HT1080 (cell line): ENCODE measurements around the gene RPL10. TPM values are rescaled to one million over a fixed set of nuclear protein-coding genes. Genes with fewer than 3 reads are reported as not detected.
A peak's percentile ranks its signal among the peaks of the same experiment; 100 is the strongest.
"Not testable (repeated sequence)": the region's sequence is repeated elsewhere in the genome, so short reads cannot be mapped to it uniquely, and the experiment has no call there.

ENCODE experiments used
- DNase-seq: peaks from one replicate; pipeline ENCODE4 v3.0.0-alpha.2; 2015; ENCODE audit warnings: low read depth
- total RNA-seq: library from RNA; depleted of rRNA; stranded (reverse); fragments of >200 nt; shearing (Covaris generic); gene quantifications from 2 replicates; pipeline ENCODE4 v1.2.3, GENCODE V29; 2014

Gene RPL10
- total RNA-seq, 1 experiment from 2014 or later = 3,228 TPM

DNA sequence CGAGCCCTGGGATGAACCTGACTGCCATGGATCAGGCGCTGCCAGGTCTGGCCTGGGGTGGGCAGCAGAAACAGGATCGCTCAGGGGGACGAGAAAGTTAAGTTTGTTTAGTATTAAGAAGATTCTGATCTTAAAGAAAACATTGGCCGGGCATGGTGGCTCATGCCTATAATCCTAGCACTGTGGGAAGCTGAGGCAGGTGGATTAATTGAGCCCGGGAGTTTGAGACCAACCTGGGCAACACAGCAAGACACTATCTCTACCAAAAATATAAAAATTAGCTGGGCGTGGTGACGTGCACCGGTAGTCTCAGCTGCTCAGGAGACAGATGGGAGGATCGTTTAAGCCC is 23.0 kb upstream of the RPL10 start:
- no peak for DNase-seq

DNA sequence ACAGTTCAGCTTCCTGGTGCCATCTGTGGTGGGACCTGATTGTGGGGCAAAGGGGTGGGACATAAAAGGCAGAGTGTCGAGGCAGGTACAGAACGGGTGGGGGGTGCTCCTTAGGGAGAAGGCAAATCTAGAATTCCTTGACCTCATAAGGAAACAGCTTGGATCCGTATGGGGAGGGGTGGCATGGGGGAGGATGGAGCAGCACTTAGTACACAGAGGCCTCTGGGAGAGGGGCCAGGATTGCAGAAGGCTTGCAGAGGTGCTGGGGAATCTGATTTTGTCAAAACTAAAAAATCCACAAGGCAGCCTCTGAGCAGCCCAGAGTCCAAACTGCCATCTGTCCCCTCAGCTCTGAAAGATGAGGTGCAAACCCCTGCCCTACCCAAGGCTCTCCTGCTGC is 21.4 kb upstream of the RPL10 start:
- no peak for DNase-seq

DNA sequence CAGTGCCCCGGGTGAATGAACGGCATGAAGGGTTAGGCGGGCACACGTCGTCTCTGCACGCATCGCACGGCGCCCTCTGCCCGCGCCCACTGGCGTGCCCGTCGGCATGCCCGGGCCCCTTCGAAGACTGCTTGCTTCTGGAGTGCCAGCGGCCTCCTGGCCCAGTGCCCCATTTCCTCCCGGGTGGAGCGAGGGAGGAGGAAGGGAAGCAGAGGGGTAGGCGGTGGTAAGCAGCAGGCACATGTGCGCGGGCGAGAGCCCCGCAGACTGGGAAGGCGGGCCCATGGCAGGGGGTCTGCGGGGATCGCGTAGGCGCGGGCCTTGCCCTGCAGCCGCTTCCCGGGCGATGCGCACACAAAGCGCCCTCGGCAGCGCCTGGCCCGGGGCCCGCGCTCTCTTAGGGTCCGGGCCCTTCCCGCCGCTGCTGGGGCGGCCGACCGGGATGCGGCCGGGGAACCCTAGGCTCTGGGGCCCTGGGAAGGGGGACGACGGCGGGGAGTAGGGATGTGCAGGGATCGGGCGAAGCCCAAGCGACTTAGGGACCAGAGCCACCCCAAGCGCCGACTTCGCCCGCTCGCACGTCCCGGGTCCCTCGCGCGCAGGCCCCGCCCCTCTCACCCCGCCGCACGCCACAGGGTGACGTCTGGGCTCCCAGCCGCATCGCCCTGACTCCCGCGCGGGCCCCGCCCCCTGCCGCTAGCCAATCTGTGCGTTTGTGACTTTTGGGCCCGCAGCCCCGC is 19.9 kb upstream of the RPL10 start:
- peak; percentile 41 for DNase-seq

DNA sequence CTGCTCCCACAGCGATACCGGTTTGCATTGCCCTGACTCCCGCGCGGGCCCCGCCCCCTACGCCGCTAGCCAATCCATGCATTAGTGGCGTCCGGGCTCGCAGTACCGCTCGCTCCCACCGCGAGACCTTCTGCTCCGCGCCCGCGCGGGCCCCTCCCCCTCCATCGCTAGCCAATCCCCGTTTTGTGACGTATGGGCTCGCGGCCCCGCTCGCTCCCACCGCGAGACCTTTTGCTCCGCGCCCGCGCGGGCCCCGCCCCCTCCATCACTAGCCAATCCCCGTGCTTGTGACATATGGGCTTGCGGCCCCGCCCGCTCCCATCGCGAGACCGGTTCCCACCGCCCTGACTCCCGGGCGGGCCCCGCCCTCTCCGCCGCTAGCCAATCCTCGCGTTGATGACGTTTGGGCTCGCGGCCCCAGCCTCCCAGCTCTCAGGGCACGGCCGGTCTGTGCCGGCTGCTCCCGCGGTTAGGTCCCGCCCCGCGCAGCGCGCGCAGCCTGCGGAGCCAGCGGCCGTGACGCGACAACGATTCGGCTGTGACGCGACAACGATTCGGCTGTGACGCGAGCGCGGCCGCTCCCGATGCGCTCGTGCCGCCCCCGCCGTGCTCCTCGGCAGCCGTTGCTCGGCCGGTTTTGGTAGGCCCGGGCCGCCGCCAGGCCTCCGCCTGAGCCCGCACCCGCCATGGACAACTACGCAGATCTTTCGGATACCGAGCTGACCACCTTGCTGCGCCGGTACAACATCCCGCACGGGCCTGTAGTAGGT is 19.2 kb upstream of the RPL10 start, which contains the start of gene EMD:
EMD (plus strand) TSS at position 497 of the 770 bp plus-strand sequence; CDS start at position 687, 190 bp downstream.
- peak; percentile 97 for DNase-seq

DNA sequence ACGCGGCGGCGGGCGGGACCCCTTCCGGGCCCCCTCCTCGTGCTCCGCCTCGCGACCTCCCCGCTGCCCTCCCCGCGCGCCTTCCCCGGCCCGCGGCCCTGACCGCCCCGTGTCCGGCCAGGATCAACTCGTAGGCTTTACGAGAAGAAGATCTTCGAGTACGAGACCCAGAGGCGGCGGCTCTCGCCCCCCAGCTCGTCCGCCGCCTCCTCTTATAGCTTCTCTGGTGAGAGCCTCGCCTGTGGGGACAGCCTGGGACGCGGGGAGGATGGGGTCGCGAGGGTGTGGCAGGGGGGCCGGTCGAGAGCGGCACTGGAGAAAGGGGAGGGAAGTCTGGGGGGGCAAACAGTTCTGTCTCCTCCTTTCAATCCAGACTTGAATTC is 18.6 kb upstream of the RPL10 start:
- DNase-seq = no peak

DNA sequence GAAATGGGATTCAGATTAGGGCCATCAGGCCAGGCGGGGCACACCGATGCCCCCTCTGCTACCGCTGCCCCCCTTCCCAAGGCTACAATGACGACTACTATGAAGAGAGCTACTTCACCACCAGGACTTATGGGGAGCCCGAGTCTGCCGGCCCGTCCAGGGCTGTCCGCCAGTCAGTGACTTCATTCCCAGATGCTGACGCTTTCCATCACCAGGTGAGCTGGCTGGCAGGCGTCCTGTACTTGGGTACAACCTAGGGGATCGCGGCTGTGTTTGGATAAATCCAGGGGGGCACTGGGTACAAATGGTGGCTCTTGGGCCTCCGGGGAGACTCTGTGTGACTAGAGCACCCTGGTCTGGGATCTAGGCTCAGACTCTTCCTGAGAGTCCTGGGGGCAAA is 18.0 kb upstream of the RPL10 start:
- DNase-seq = no peak

DNA sequence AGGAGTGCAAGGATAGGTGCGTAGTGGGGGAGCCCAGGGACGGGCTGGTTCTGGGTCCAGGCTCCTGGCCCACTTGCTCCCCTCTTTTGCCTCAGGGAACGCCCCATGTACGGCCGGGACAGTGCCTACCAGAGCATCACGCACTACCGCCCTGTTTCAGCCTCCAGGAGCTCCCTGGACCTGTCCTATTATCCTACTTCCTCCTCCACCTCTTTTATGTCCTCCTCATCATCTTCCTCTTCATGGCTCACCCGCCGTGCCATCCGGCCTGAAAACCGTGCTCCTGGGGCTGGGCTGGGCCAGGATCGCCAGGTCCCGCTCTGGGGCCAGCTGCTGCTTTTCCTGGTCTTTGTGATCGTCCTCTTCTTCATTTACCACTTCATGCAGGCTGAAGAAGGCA is 17.4 kb upstream of the RPL10 start:
- no peak for DNase-seq

DNA sequence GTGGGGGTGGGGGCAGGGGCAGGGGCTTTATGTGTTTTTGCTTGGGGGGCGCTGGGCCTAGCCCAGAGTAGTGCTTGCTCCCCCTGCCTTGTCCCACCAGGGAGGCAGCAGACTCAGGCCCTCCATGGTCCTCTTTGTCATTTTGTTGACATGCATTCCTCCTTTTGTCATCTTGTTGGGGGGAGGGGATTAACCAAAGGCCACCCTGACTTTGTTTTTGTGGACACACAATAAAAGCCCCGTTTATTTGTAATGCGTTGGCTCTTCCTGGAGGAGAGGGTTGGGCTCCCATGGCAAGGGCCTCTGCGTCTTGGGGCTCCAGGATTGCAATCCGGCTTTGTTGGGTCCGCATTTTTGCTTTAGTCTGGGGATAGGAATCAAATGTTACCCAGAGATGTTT is 16.9 kb upstream of the RPL10 start:
- DNase-seq = no peak

DNA sequence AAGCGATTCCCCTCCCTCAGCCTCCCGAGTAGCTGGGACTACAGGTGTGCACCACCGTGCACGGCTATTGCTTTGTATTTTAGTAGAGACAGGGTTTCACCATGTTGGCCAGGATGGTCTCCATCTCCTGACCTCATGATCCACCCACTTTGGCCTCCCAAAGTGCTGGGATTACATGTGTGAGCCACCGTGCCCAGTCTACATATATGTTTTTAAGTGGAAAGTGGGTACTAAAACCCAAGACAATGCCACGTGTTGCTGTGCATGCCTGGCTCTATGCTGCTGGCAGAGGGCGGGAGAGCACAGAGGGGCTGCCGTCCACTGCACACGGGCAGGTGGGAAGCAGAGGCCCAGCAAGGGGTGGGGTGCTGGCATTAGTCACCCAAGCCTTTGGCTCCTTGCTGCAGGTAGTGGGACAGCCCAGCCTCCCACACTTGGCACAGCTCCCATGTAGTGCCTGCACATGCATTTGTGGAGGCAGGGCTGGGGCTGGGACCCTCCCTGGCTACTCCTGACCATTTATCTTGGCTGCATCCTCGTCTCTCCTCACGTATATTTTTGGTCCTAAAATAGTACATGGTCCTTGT is 15.6 kb upstream of the RPL10 start:
- no peak for DNase-seq

DNA sequence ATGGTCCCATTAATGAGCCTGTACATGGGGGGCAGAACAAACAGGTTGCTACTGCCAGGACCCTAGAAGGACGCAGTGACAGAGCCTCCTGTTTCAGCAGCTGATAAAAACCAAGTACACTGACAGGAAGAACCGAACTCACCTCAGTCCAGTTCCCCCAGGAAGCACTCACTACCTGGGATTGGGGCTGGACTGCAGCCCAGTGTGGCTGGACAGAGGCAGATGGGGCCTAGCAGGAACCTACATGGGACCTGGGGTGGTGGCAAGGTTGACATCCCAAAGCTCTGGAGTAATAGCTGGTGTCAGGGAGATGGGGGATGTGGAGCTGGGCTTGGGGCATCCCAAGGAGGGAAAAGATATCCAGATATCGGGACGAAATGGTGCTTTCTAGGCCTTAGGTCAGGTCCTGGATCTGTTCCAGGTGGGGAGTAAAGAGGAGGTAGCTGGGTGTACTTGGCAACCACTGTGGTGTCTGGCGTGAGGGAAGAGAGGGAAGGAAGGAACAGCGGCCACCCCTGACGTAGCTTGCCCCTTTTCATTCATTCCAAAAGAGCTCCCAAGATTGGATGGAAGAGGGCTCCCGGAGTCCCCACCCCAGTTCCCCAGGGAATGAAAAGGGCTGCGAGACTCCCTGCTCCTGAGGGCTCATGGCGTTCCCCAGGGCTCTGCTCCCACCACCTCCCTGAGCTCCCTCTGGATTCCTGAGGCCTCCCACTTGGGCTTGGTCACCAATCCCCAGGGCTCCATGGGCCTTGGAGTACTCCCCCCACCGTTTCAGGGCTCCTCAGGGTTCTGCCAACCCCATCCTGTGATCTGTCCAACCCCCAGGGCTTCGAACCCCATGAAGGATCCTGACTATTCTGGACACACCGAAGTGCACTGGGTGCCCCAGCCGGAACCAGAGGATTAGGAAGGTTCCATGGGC is 14.6 kb upstream of the RPL10 start:
- DNase-seq = no peak

DNA sequence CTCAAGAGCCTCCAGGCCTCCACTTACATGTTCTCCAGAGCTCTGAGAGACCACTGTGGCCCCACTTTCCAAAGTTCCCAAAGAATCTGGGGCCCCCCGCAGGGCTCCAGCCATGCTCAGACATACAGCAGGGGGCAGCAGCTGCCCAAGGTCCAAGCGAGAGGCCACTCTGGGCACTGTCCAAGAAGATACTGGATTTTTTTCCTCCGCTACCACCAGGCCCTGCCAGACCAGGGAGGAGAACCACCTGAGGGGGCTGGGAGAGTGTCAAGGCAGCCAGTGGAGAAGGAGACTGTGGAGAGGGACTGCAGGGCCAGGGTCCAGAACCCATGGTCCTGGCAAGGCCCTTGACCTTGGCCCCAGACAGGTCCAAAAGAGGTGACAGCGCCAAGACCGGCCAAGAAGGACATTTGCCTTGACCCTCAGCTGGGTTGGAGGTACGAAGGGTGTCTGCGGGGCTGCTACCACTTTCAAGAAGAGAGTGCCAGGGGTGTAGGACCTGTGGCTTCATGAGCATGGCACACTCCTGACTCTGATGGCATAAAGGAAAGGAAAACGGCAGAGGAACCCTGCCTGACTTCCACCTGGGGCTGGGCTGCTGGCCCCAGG is 13.8 kb upstream of the RPL10 start:
- DNase-seq = no peak

DNA sequence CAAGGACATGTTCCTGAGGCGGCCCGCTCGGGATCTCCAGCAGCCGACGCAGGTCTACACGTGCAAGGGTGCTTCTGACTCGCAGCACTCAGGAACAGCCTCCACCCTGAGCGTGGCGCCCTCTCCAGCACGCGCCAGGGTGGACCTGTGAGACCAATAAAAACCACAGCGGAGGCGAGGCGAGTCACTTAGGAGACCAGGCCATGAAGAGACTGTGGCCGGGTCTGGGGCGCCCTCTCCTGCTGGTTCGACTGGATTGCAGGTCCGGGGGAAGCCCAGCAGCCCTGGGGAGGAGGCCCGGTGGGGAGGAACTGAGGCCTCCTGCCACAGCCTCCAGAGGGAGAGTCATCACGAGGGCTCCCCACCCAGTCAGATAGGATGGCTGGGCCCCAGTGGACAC is 10.1 kb upstream of the RPL10 start:
- not testable (repeated sequence) for DNase-seq

DNA sequence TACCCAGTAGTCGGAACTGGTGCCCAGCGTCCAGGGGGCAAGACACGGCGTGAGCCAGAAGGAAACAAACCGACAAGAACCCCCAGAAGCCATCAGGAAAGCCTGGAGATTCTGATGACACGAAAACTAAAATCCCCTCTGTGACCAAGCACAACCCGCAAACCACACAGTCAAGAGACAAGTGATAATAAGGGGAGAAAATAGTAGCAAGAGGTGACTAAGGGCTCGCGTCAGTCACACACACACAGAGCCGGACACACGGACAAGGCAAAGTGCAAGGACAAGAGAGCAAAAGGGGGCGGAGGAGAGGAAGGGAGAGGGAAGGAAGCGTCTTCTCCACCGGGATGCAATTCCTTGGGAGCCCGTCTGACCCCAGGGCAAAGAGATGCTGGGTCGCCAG is 9.5 kb upstream of the RPL10 start:
- not testable (repeated sequence) for DNase-seq

DNA sequence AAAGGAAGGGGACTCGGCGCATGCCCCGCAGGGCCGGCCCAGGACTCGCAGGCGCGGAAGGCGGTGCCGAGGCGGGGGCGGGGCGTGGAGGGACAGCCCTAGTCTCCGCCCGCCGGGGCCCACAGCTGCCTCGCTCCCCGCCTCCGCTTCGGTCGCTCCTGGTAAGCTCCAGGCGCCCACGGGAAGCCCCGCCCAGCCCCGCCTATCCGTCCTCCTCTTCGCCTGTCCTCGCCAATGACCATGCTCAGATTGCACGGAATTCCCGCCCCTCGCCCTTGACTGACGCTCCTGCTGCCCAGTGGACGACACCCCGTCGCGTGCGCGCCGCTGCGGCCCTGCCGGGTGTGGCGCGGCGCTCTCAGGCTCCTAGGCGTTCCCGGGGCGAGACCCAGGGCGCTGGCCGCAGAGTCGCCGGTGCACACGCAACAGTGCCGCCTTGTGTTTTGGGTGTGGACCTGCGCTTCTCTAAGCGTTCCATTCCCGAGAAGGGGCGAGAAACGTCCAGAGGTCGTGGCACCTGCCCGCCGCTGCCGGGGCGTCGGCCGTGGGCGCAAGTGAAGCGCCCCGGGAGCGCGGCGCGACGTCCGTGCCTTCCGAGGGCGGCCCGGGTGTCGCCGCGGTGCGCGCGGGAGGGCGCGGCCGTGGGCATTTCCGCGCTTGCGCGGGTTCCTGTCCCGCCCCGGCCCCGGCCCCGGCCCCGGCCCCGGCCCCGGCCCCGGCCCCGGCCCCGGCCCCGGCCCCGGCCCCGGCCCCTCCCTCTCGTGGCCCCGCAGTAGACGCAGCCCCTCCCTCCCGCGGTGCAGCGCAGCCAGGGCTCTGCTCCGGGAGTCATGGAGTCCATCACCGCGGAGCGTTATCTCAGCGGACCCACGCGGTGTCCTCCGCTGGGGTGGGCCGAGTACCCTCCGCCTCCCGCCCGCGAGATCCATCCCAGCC is 8.1 kb upstream of the RPL10 start:
- not testable (repeated sequence) for DNase-seq

DNA sequence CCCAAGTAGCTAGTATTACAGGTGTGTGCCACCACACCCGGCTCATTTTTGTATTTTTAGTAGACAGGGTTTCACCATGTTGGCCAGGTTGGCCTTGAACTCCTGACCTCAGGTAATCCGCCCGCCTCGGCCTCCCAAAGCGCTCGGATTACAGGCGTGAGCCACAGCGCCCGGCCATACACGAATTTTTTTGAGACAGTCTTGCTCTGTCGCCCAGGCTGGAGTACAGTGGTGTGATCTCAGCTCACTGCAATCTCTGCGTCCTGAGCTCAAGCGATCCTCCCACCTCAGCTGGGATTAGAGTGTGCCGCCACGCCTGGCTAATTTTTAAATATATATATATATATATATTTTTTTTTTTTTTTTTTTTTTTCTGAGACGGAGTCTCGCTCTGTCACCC is 1.8 kb upstream of the RPL10 start:
- DNase-seq = not testable (repeated sequence)

DNA sequence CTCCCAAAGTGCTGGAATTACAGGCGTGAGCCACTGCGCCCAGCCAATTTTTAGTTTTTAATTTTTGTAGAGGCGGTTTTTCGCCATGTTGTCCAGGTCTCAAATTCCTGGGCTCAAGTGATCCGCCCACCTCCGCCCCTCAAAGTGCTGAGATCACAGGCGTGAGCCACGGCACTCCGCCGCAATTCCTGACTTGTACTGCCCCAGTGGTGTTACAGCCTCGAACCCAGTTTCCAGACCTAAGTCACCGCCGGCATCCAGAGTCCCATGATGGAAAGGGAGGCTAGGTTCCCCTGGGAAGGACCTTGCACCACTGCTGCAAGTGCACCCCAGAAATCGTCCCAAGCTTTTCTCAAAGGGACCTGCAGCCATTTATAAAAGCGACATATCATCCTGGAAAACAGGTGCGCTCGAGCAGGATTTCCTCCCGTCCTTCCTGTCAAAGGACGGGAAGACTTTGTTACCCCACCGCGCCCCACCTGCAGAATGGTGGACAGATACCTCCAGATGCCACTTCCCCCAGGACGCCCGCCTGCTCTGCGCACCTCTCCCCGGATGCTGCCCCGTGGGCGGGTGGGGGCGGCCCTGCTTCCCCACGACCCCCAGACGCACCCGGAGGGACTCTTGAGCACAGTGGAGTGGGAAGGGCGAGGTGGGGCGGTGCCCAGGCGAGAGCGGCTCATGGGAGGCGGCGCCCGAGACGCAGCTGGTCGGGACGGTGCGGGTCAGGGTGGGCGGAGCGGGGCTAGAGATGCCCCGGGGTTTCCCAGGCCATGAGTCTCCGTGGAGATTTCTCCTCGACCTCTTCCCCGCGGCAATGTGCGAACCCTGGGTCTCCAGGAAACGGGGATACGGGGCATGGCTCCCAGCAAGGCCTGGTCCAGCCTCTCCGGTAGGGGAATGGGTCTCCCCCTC is 947 bp upstream of the RPL10 start:
- peak; percentile 75 for DNase-seq

DNA sequence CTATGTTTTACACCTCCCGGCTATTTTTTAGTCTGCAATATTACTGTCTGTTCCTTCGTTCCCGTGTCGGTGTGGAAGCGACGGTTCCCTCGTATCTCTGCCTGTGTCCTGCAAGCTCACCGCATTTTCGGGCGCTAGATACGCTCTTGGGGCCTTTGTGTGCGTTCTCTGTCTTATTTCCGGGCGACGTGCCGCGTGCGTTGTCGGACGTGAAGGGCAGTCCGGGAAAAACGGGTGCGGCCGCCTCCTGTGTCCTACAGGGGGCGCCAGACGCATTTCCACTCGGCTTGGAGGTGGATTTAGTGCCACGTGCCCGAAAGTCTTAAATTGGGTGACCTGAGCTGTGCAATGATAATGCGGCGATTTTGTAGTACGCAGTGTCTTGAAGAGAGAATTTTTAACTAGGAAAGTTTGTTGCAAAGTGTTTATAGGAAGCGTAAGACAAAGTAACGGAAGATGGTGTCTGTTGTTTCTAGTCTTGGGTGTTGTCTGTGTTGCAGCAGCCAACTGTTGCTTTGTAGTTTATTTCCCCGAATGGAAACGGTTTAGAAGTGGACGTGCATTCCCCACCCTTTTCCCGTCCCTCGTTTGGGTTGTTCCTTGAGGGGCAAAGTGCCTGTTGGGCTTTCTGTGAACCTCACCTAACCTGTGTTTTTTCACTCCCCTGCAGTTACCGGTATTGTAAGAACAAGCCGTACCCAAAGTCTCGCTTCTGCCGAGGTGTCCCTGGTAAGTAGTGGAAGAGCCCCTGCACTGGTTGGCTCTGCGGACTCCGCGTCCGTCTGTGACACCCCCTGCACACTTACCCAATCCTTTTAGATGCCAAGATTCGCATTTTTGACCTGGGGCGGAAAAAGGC is 720 bp downstream of the RPL10 start:
- DNase-seq = peak; percentile 74
